Muscle of leg (tissue), 11 donors: ENCODE measurements around the gene MED17. TPM values are rescaled to one million over a fixed set of nuclear protein-coding genes. Genes with fewer than 3 reads are reported as not detected.
A peak's percentile ranks its signal among the peaks of the same experiment; 100 is the strongest.
"Not testable (repeated sequence)": the region's sequence is repeated elsewhere in the genome, so short reads cannot be mapped to it uniquely, and the experiment has no call there.

Experiments used
- DNase-seq: peaks from one replicate; pipeline ENCODE4 v3.0.0; 2013
- H3K27ac ChIP-seq: one replicate; pipeline ENCODE4 v1.5.1; 2013; ENCODE audit warnings: mild to moderate bottlenecking, low read length, control low read depth
- H3K27me3 ChIP-seq: one replicate; pipeline ENCODE4 v1.6.1; 2013; ENCODE audit warnings: low read length; ENCODE audit not compliant: control insufficient read depth, insufficient read depth
- H3K36me3 ChIP-seq: one replicate; pipeline ENCODE4 v1.6.1; 2013; ENCODE audit warnings: low read length; ENCODE audit not compliant: control insufficient read depth, insufficient read depth
- H3K4me1 ChIP-seq: one replicate; pipeline ENCODE4 v1.6.1; 2013; ENCODE audit warnings: low read length; ENCODE audit not compliant: control insufficient read depth, insufficient read depth
- H3K4me3 ChIP-seq: one replicate; pipeline ENCODE4 v1.5.1; 2013; ENCODE audit warnings: low read length, control low read depth
- H3K9me3 ChIP-seq: replicated peaks from 2 replicates; pipeline ENCODE4 v1.6.1; 2013; ENCODE audit warnings: low read depth, low read length; ENCODE audit not compliant: control insufficient read depth
- WGBS: methylation state at CpG from one replicate; pipeline ENCODE4 v1.1.5; 2013; ENCODE audit warnings: missing lambda C conversion rate; ENCODE audit not compliant: insufficient coverage; 5-methylcytosine and 5-hydroxymethylcytosine counted together
- polyA plus RNA-seq, 8 donors: library from polyadenylated mRNA; unstranded; fragments of 120-200 nt; gene quantifications; one replicate each; pipeline versions ENCODE4 v1.2.1 to v1.2.3, GENCODE V29; 2013; ENCODE audit warnings: inconsistent platforms in 1 of 8, low replicate concordance in 1 of 8; ENCODE audit not compliant: insufficient read length in 8 of 8, insufficient read depth in 1 of 8
- total RNA-seq: library from RNA; stranded (reverse); fragments of 120-200 nt; gene quantifications from one replicate; pipeline ENCODE4 v1.2.4, GENCODE V29; 2013

MED17 gene
- total and polyA plus RNA-seq, 9 donors: 18.0 to 31.9 (median 22.2) TPM

GRCh38 chr11:93773045-93773477 lies 11.0 kb upstream of the MED17 start:
- WGBS: 79% methylated on average over 2 of the region's 3 CpGs
- no peak for DNase-seq
- Histone ChIP-seq H3K36me3 (no peaks in the 10 kb centered on the region), H3K4me1 (no peaks in the 10 kb centered on the region), H3K9me3 (peaks cover 2% of the 10 kb centered on the region), H3K27me3 (no peaks in the 10 kb centered on the region), H3K4me3 (no peak overlapping the region), H3K27ac (no peak overlapping the region)

DNA sequence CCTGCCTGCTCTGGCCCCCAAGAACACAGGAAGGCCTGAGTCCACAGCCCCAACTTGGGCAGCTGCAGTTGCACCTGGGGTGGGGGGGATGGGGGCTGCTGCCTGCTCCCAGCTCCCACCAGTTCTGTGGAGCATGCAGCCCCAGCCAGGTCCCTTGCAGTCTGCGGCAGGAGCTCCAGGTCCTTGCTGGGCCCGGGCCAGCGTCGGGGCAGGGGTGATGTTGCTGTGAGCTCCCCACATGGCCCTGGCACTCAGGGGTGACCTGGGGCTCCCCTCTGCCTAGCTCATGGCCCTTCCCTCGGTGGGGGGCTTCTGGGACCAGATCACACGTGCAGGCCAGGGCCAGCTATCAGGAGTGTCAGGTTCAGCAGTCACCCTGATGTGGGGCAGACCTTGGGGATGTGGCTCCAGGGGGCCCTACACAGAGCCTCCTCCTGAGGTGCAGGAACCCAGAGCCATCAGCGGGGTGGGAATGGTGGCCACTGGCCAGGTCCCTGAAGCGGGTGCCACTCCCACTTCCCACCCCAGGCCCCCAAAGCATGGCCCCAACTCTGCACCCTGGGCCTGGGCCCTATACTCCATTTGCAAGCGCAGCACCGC lies 10.4 kb upstream of the MED17 start:
- Histone ChIP-seq H3K9me3 (peaks cover 2% of the 10 kb centered on the region), H3K4me1 (no peaks in the 10 kb centered on the region), H3K27me3 (no peaks in the 10 kb centered on the region), H3K36me3 (no peaks in the 10 kb centered on the region), H3K4me3 (no peak overlapping the region), H3K27ac (no peak overlapping the region)
- 99% methylated on average over 10 of the region's 10 CpGs for WGBS
- no peak for DNase-seq

DNA sequence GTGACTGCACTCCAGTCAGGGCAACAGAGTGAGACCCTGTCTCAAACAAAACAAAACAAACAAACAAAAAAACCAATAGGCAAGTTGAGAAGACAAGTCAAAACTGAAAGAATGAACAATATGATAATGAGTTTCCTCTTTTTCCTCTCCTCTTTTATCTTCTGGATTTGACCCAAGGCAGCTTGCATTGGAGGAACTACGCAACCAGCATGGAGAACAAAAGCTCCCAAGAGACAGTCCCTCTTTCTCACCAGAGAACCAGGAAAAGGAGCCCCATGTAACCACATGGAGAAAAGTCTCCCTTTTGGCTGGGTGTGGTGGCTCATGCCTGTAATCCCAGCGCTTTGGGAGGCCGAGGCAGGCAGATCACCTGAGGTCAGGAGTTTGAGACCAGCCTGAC lies 9.5 kb upstream of the MED17 start:
- not testable (repeated sequence) for H3K9me3 ChIP-seq, H3K4me1 ChIP-seq, H3K4me3 ChIP-seq, H3K36me3 ChIP-seq, H3K27me3 ChIP-seq, H3K27ac ChIP-seq
- peak; percentile 11 for DNase-seq
- no CpG with 5 or more reads among the region's 3 CpGs for WGBS

DNA sequence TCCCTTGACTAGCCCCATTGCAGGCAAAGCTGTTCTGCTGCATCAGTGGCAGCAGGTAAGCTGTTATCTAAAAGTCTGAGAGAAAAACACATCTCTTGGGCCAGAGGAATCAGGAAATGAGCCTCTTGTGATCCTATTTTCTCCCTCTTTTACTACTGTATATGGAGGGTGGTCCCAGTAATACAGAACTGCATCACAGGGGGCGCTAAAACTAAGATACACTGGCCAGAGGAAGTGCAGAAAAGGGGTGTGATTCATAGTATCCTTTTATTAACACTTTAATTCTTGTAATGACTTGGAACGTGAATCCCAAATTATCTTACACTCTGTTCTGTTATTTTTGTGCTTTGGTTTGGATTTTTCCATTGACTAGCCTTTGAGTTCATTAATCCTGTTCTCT lies 8.8 kb upstream of the MED17 start:
- Histone ChIP-seq H3K9me3 (peaks cover 2% of the 10 kb centered on the region), H3K36me3 (no peaks in the 10 kb centered on the region), H3K27ac (no peak overlapping the region), H3K27me3 (no peaks in the 10 kb centered on the region), H3K4me3 (no peak overlapping the region), H3K4me1 (no peaks in the 10 kb centered on the region)
- DNase-seq: no peak
- no CpG with 5 or more reads among the region's 2 CpGs for WGBS

DNA sequence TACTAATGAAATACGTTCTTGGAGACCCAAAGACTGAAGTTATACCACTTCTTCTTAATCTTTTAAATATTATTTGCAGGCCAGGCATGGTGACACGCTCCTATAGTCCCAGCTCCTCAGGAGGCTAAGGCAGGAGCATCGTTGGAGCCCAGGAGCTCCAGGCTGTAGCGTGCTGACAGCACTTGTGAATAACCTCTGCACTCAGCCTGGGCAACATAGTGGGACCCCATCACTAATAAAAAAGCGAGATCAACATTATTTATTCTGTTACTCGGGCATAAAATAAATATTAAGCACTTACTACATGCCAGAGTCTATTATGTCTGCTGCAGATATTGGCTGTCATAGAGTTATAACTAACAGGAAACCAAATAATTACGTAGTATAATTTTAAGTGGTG lies 720 bp upstream of the MED17 start:
- 67% methylated on average over 2 of the region's 7 CpGs for WGBS
- H3K9me3 ChIP-seq: no peaks in the 10 kb centered on the region
- H3K27ac ChIP-seq: peak overlapping the region; percentile 99
- H3K36me3 ChIP-seq: peaks cover 6% of the 10 kb centered on the region
- DNase-seq: no peak
- H3K4me1 ChIP-seq: peaks cover 7% of the 10 kb centered on the region
- no peaks in the 10 kb centered on the region for H3K27me3 ChIP-seq
- H3K4me3 ChIP-seq: peak overlapping the region; percentile 99

GRCh38 chr11:93783765-93784144 lies 327 bp upstream of the MED17 start:
- Histone ChIP-seq H3K36me3 (peaks cover 8% of the 10 kb centered on the region), H3K4me1 (peaks cover 7% of the 10 kb centered on the region)
- WGBS: 0% methylated on average over 6 of the region's 10 CpGs

DNA sequence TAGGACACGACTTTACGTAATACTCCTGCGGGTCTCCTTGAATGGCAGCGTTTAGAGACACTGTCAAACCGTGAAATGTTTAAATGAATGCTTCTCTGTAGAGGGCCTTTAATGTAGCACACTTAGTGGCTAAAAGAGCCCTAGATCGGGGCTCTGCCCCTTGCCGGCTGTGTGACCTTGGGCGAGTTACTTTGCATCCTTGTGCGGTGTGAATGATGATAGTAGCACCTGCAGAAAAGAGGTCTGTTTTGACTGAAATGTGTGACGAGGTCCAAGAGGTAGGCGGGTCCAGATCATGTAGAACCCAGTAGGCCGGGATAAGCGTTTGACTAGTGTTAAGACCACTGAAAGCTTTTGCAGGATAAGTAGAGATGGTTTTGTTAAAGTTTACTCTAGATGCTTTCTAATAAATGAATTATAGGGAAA lies 866 bp downstream of the MED17 start:
- H3K27ac ChIP-seq: peak overlapping the region; percentile 99
- no peaks in the 10 kb centered on the region for H3K9me3 ChIP-seq
- WGBS: 2% methylated on average over 10 of the region's 13 CpGs
- peak overlapping the region; percentile 99 for H3K4me3 ChIP-seq
- H3K4me1 ChIP-seq: peaks cover 7% of the 10 kb centered on the region
- no peak for DNase-seq
- H3K27me3 ChIP-seq: no peaks in the 10 kb centered on the region
- peaks cover 13% of the 10 kb centered on the region for H3K36me3 ChIP-seq

More at GRCh38 chr11:93783765-93784144, 327 bp upstream of the MED17 start:
- no peak for DNase-seq
- Histone ChIP-seq H3K27me3 (no peaks in the 10 kb centered on the region), H3K9me3 (no peaks in the 10 kb centered on the region), H3K4me3 (peak overlapping the region; percentile 99), H3K27ac (peak overlapping the region; percentile 99)

GRCh38 chr11:93791493-93791892 lies 7.4 kb downstream of the MED17 start:
- no peak for DNase-seq
- Histone ChIP-seq H3K27me3 (no peaks in the 10 kb centered on the region), H3K27ac (no peak overlapping the region), H3K4me3 (no peak overlapping the region), H3K9me3 (no peaks in the 10 kb centered on the region), H3K36me3 (peaks cover 63% of the 10 kb centered on the region), H3K4me1 (no peaks in the 10 kb centered on the region)
- 71% methylated on average over 1 of the region's 5 CpGs for WGBS

GRCh38 chr11:93796441-93797231 lies 12.6 kb downstream of the MED17 start:
- Histone ChIP-seq H3K4me3 (no peak overlapping the region), H3K27me3 (no peaks in the 10 kb centered on the region), H3K4me1 (no peaks in the 10 kb centered on the region), H3K9me3 (no peaks in the 10 kb centered on the region), H3K36me3 (peaks cover 52% of the 10 kb centered on the region), H3K27ac (no peak overlapping the region)
- WGBS: 80% methylated on average over 1 of the region's 6 CpGs
- no peak for DNase-seq

- H3K27ac ChIP-seq: no peak overlapping the region
- no CpG with 5 or more reads among the region's 2 CpGs for WGBS
- H3K4me3 ChIP-seq: no peak overlapping the region
- H3K4me1 ChIP-seq: no peaks in the 10 kb centered on the region
- peaks cover 37% of the 10 kb centered on the region for H3K36me3 ChIP-seq
- no peaks in the 10 kb centered on the region for H3K9me3 ChIP-seq
- no peaks in the 10 kb centered on the region for H3K27me3 ChIP-seq
- no peak for DNase-seq
These were observed 17.3 kb downstream of the MED17 start for GRCh38 chr11:93801366-93801765.
